ENCODE results near the gene NFRKB. TPM values are rescaled to one million over a fixed set of nuclear protein-coding genes. Genes with fewer than 3 reads are reported as not detected.

NFRKB gene
- total RNA-seq, 2 donors from 2014 or later = 12.3 to 16.2 TPM

GRCh38 chr11:129861702-129862522 lies 33.5 kb downstream of the NFRKB start:
- Histone ChIP-seq H3K4me1 (peaks cover 0 to 14% of the 10 kb centered on the region in 2 donors), H3K27me3 (no peaks in the 10 kb centered on the region), H3K4me3 (no peak overlapping the region), H3K36me3 (peaks cover 31% of the 10 kb centered on the region), H3K9me3 (no peaks in the 10 kb centered on the region), H3K27ac (peak overlapping the region; percentile 26 to 41)
- no peak for TF ChIP-seq CTCF (IDR thresholded peaks at IDR 0.05)
- DNase-seq (ENCODE audit: low spot score) = peak; percentile 71

- no peaks in the 10 kb centered on the region for H3K9me3 ChIP-seq
- H3K4me1 ChIP-seq = peaks cover 0 to 12% of the 10 kb centered on the region in 2 donors
These were observed 39.3 kb downstream of the NFRKB start for GRCh38 chr11:129856036-129856435.

GRCh38 chr11:129855086-129855485 lies 40.3 kb downstream of the NFRKB start:
- no peak for DNase-seq (ENCODE audit: low spot score)
- no peaks in the 10 kb centered on the region for H3K27me3 ChIP-seq
- H3K9me3 ChIP-seq = no peaks in the 10 kb centered on the region
- H3K4me1 ChIP-seq = peaks cover 0 to 12% of the 10 kb centered on the region in 2 donors
- no peak overlapping the region for H3K4me3 ChIP-seq
- no peaks in the 10 kb centered on the region for H3K36me3 ChIP-seq
- no peak for TF ChIP-seq CTCF (IDR thresholded peaks at IDR 0.05)
- H3K27ac ChIP-seq = no peak overlapping the region

More at GRCh38 chr11:129856036-129856435, 39.3 kb downstream of the NFRKB start:
- no peaks in the 10 kb centered on the region for H3K27me3 ChIP-seq
- H3K27ac ChIP-seq = no peak overlapping the region
- no peak for TF ChIP-seq CTCF (IDR thresholded peaks at IDR 0.05)
- no peaks in the 10 kb centered on the region for H3K36me3 ChIP-seq
- no peak for DNase-seq (ENCODE audit: low spot score)
- H3K4me3 ChIP-seq = no peak overlapping the region

- H3K4me3 ChIP-seq = no peak overlapping the region
- no peaks in the 10 kb centered on the region for H3K36me3 ChIP-seq
- H3K27ac ChIP-seq = no peak overlapping the region
- H3K27me3 ChIP-seq = no peaks in the 10 kb centered on the region
- TF ChIP-seq CTCF (IDR thresholded peaks at IDR 0.05) = no peak
- DNase-seq (ENCODE audit: low spot score) = no peak
- H3K9me3 ChIP-seq = no peaks in the 10 kb centered on the region
- H3K4me1 ChIP-seq = peaks cover 0 to 12% of the 10 kb centered on the region in 2 donors
These were observed 41.1 kb downstream of the NFRKB start for GRCh38 chr11:129854232-129854805.

GRCh38 chr11:129853518-129854231 lies 41.7 kb downstream of the NFRKB start:
- no peak for TF ChIP-seq CTCF (IDR thresholded peaks at IDR 0.05)
- Histone ChIP-seq H3K27me3 (no peaks in the 10 kb centered on the region), H3K27ac (no peak overlapping the region), H3K4me3 (no peak overlapping the region), H3K4me1 (peaks cover 0 to 12% of the 10 kb centered on the region in 2 donors), H3K9me3 (no peaks in the 10 kb centered on the region), H3K36me3 (no peaks in the 10 kb centered on the region)
- DNase-seq (ENCODE audit: low spot score) = no peak

Measured in right atrium auricular region (tissue), 2 donors.